ENCODE results near the gene CLEC18A. TPM values are rescaled to one million over a fixed set of nuclear protein-coding genes. Genes with fewer than 3 reads are reported as not detected.
"Not testable (repeated sequence)": the region's sequence is repeated elsewhere in the genome, so short reads cannot be mapped to it uniquely, and the experiment has no call there.

CLEC18A gene
- total and polyA plus RNA-seq, 2 donors (not counting 1 experiment from before 2014, with no cell fraction given): 0.07 to 0.33 TPM

GRCh38 chr16:69968125-69968524, 17.0 kb downstream of the CLEC18A start:
- not testable (repeated sequence) for DNase-seq (ENCODE audit: low read depth in 2 of 2); H2AFZ ChIP-seq (ENCODE audit: low read length); H3K27me3 ChIP-seq (ENCODE audit: control insufficient read depth, insufficient read depth, low read length); H4K20me1 ChIP-seq (ENCODE audit: control insufficient read depth, extremely low read depth, insufficient read depth, low read length); H3K4me3 ChIP-seq (replicated peaks in 1 of 4; ENCODE audit: control extremely low read depth in 1 of 4, insufficient read depth in 1 of 4, low read depth in 3 of 4, low read length in 4 of 4); H3K9ac ChIP-seq (ENCODE audit: insufficient read depth, low read length); H3K4me2 ChIP-seq (ENCODE audit: extremely low read depth, insufficient read depth, low read length); H3K27ac ChIP-seq (ENCODE audit: insufficient read depth, low read length); H3K36me3 ChIP-seq (ENCODE audit: control insufficient read depth, insufficient read depth, low read length); H3K4me1 ChIP-seq (ENCODE audit: control insufficient read depth, extremely low read depth, insufficient read depth, low read length); H3K79me2 ChIP-seq (ENCODE audit: control insufficient read depth, insufficient read depth, low read length); H3K9me3 ChIP-seq (ENCODE audit: control insufficient read depth, insufficient read depth, low read depth, low read length)

DNA sequence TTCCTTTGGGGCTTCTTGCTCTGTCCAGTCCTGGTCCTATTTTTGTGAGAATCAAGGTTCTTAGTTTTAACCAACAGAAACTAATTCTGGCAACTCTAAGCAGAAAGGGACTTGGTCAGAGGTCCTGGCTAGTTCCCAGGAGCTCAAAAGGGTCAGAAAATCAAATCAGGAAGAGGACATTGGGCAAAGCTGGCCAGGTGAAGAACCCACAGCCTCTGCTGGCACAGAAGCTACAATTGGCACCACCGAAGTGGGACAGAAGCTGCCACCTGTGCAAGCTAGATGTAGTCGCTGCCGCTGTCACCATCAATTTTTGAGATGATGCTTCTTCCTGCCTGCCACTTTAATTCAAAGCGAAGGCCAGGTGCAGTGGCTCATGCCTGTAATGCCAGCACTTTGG, 18.5 kb downstream of the CLEC18A start:
- not testable (repeated sequence) for H3K27ac ChIP-seq (ENCODE audit: insufficient read depth, low read length); H3K4me1 ChIP-seq (ENCODE audit: control insufficient read depth, extremely low read depth, insufficient read depth, low read length); H3K36me3 ChIP-seq (ENCODE audit: control insufficient read depth, insufficient read depth, low read length); H3K27me3 ChIP-seq (ENCODE audit: control insufficient read depth, insufficient read depth, low read length); H3K9ac ChIP-seq (ENCODE audit: insufficient read depth, low read length); H3K9me3 ChIP-seq (ENCODE audit: control insufficient read depth, insufficient read depth, low read depth, low read length); H4K20me1 ChIP-seq (ENCODE audit: control insufficient read depth, extremely low read depth, insufficient read depth, low read length); H3K4me2 ChIP-seq (ENCODE audit: extremely low read depth, insufficient read depth, low read length); H3K79me2 ChIP-seq (ENCODE audit: control insufficient read depth, insufficient read depth, low read length); H3K4me3 ChIP-seq (replicated peaks in 1 of 4; ENCODE audit: control extremely low read depth in 1 of 4, insufficient read depth in 1 of 4, low read depth in 3 of 4, low read length in 4 of 4); DNase-seq (ENCODE audit: low read depth in 2 of 2); H2AFZ ChIP-seq (ENCODE audit: low read length)

DNA sequence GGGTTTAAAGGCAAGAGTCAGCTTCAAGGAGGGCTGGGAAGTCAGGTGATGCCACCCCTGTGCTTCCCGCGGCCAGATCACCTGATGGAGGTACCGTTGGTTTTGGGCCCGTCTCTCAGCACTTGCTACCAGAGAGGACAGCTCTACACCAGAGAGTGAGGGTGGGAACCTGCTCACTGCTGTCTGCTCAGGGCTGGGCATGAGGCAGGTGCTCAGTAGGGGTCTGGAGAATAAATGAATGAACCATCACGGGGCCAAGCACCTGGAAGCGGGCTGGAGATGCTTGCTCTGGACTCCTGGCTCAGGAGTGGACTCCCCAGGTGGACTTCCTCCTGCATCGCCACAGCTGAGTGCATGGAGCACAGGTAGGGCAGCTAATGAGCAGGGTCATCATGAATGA, 21.0 kb downstream of the CLEC18A start:
- not testable (repeated sequence) for H3K27ac ChIP-seq (ENCODE audit: insufficient read depth, low read length); H4K20me1 ChIP-seq (ENCODE audit: control insufficient read depth, extremely low read depth, insufficient read depth, low read length); DNase-seq (ENCODE audit: low read depth in 2 of 2); H3K36me3 ChIP-seq (ENCODE audit: control insufficient read depth, insufficient read depth, low read length); H3K79me2 ChIP-seq (ENCODE audit: control insufficient read depth, insufficient read depth, low read length); H2AFZ ChIP-seq (ENCODE audit: low read length); H3K27me3 ChIP-seq (ENCODE audit: control insufficient read depth, insufficient read depth, low read length); H3K4me2 ChIP-seq (ENCODE audit: extremely low read depth, insufficient read depth, low read length); H3K9ac ChIP-seq (ENCODE audit: insufficient read depth, low read length); H3K4me3 ChIP-seq (replicated peaks in 1 of 4; ENCODE audit: control extremely low read depth in 1 of 4, insufficient read depth in 1 of 4, low read depth in 3 of 4, low read length in 4 of 4); H3K4me1 ChIP-seq (ENCODE audit: control insufficient read depth, extremely low read depth, insufficient read depth, low read length); H3K9me3 ChIP-seq (ENCODE audit: control insufficient read depth, insufficient read depth, low read depth, low read length)

DNA sequence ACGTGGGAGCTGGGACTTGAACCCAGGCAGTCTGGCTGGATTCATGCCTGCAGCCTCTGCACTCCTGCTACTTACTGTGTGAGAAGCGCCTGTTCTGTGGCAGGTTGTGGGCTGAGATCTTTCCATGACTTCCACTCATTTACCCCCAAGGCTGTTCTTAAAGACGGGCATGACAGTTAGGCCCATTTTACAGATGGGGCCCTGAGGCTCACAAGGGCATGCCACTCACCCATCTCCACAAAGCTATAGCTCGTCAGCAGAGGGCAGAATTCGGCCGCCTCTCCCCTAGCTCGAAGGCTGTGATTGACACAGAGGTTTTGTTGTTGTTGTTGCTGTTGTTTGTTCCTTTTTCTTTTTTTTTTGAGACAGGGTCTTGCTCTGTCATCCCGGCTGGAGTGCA, 21.8 kb downstream of the CLEC18A start:
- not testable (repeated sequence) for H3K27ac ChIP-seq (ENCODE audit: insufficient read depth, low read length); H3K4me1 ChIP-seq (ENCODE audit: control insufficient read depth, extremely low read depth, insufficient read depth, low read length); DNase-seq (ENCODE audit: low read depth in 2 of 2); H2AFZ ChIP-seq (ENCODE audit: low read length); H3K4me2 ChIP-seq (ENCODE audit: extremely low read depth, insufficient read depth, low read length); H3K27me3 ChIP-seq (ENCODE audit: control insufficient read depth, insufficient read depth, low read length); H3K36me3 ChIP-seq (ENCODE audit: control insufficient read depth, insufficient read depth, low read length); H3K4me3 ChIP-seq (replicated peaks in 1 of 4; ENCODE audit: control extremely low read depth in 1 of 4, insufficient read depth in 1 of 4, low read depth in 3 of 4, low read length in 4 of 4); H3K79me2 ChIP-seq (ENCODE audit: control insufficient read depth, insufficient read depth, low read length); H3K9me3 ChIP-seq (ENCODE audit: control insufficient read depth, insufficient read depth, low read depth, low read length); H4K20me1 ChIP-seq (ENCODE audit: control insufficient read depth, extremely low read depth, insufficient read depth, low read length); H3K9ac ChIP-seq (ENCODE audit: insufficient read depth, low read length)

DNA sequence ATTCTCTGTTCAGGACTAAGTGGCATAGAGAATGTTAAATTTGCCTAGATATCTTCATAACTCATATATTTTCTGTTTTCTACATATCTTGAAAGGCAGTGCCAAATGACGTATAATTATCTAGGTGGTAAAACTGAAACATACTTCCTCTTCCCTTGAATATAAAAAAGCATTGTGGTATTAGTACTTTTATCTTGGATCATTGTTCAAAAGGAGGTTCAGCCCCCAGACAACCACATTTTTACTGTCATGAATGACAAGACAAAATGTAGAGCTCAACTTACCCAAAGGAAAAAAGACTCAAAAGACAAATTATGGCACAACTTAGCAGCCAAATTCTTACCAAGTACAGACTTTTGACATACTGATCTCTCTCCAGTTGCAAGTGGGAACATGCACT, 34.1 kb downstream of the CLEC18A start:
- H3K4me3 ChIP-seq (replicated peaks in 1 of 4; ENCODE audit: control extremely low read depth in 1 of 4, insufficient read depth in 1 of 4, low read depth in 3 of 4, low read length in 4 of 4); H3K4me1 ChIP-seq (ENCODE audit: control insufficient read depth, extremely low read depth, insufficient read depth, low read length); H3K4me2 ChIP-seq (ENCODE audit: extremely low read depth, insufficient read depth, low read length); H3K36me3 ChIP-seq (ENCODE audit: control insufficient read depth, insufficient read depth, low read length); H3K9ac ChIP-seq (ENCODE audit: insufficient read depth, low read length); H4K20me1 ChIP-seq (ENCODE audit: control insufficient read depth, extremely low read depth, insufficient read depth, low read length); H3K27ac ChIP-seq (ENCODE audit: insufficient read depth, low read length); H3K27me3 ChIP-seq (ENCODE audit: control insufficient read depth, insufficient read depth, low read length); H2AFZ ChIP-seq (ENCODE audit: low read length); H3K9me3 ChIP-seq (ENCODE audit: control insufficient read depth, insufficient read depth, low read depth, low read length); H3K79me2 ChIP-seq (ENCODE audit: control insufficient read depth, insufficient read depth, low read length); DNase-seq (ENCODE audit: low read depth in 2 of 2): not testable (repeated sequence)

GRCh38 chr16:69997956-69998355, 46.8 kb downstream of the CLEC18A start:
- H2AFZ ChIP-seq (ENCODE audit: low read length); H3K9ac ChIP-seq (ENCODE audit: insufficient read depth, low read length); H3K27me3 ChIP-seq (ENCODE audit: control insufficient read depth, insufficient read depth, low read length); H4K20me1 ChIP-seq (ENCODE audit: control insufficient read depth, extremely low read depth, insufficient read depth, low read length); H3K4me2 ChIP-seq (ENCODE audit: extremely low read depth, insufficient read depth, low read length); H3K4me3 ChIP-seq (replicated peaks in 1 of 4; ENCODE audit: control extremely low read depth in 1 of 4, insufficient read depth in 1 of 4, low read depth in 3 of 4, low read length in 4 of 4); H3K27ac ChIP-seq (ENCODE audit: insufficient read depth, low read length); H3K9me3 ChIP-seq (ENCODE audit: control insufficient read depth, insufficient read depth, low read depth, low read length); H3K79me2 ChIP-seq (ENCODE audit: control insufficient read depth, insufficient read depth, low read length); H3K4me1 ChIP-seq (ENCODE audit: control insufficient read depth, extremely low read depth, insufficient read depth, low read length); H3K36me3 ChIP-seq (ENCODE audit: control insufficient read depth, insufficient read depth, low read length): not testable (repeated sequence)
- DNase-seq (ENCODE audit: low read depth in 2 of 2): peak in 1 of 2 donors; percentile 67

DNA sequence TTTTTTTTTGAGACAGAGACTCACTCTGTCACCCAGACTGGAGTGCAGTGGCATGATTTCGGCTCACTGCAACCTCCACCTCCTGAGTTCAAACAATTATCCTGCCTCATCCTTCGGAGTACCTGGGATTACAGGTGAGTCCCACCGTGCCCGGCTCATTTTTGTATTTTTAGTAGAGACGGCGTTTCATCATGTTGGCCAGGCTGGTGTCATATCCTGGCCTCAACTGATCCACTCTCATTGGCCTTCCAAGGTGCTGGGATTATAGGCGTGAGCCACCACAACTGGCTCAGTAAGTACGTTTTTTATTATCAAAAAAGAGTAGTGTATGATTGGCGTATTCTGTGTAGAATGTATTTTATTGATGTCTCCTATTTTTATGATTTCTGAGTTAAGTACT, 48.7 kb downstream of the CLEC18A start:
- H3K79me2 ChIP-seq (ENCODE audit: control insufficient read depth, insufficient read depth, low read length); H3K4me2 ChIP-seq (ENCODE audit: extremely low read depth, insufficient read depth, low read length); H3K9ac ChIP-seq (ENCODE audit: insufficient read depth, low read length); H3K27ac ChIP-seq (ENCODE audit: insufficient read depth, low read length); H3K36me3 ChIP-seq (ENCODE audit: control insufficient read depth, insufficient read depth, low read length); H3K9me3 ChIP-seq (ENCODE audit: control insufficient read depth, insufficient read depth, low read depth, low read length); H4K20me1 ChIP-seq (ENCODE audit: control insufficient read depth, extremely low read depth, insufficient read depth, low read length); DNase-seq (ENCODE audit: low read depth in 2 of 2); H3K4me3 ChIP-seq (replicated peaks in 1 of 4; ENCODE audit: control extremely low read depth in 1 of 4, insufficient read depth in 1 of 4, low read depth in 3 of 4, low read length in 4 of 4); H3K4me1 ChIP-seq (ENCODE audit: control insufficient read depth, extremely low read depth, insufficient read depth, low read length); H3K27me3 ChIP-seq (ENCODE audit: control insufficient read depth, insufficient read depth, low read length); H2AFZ ChIP-seq (ENCODE audit: low read length): not testable (repeated sequence)
